CD4-positive, alpha-beta T cell treated with Interleukin-17A for 4 hours (primary cell): ENCODE results near the gene GEMIN5.
"Not testable (repeated sequence)": the region's sequence is repeated elsewhere in the genome, so short reads cannot be mapped to it uniquely, and the experiment has no call there.

Experiments used
- DNase-seq: peaks from one replicate; pipeline ENCODE4 v3.0.0-alpha.2; 2020; ENCODE audit warnings: mixed read lengths

GEMIN5 gene

DNA sequence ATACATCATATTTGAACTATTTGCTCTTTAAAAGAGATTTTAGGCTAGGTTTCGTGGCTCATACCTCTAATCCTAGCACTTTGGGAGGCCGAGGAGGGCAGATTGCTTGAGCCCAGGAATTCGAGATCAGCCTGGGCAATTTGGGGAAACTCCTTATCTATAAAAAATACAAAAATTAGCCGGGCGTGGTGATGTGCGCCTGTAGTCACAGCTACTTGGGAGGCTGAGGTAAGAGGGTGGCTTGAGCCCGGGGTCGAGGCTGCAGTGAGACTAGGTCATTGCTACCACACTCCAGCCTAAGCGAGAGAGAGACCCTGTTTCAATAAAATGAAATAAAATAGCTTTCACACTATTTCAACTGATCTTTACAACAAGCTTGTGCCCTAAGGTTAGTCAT lies 2.4 kb upstream of the GEMIN5 start:
- no peak for DNase-seq

DNA sequence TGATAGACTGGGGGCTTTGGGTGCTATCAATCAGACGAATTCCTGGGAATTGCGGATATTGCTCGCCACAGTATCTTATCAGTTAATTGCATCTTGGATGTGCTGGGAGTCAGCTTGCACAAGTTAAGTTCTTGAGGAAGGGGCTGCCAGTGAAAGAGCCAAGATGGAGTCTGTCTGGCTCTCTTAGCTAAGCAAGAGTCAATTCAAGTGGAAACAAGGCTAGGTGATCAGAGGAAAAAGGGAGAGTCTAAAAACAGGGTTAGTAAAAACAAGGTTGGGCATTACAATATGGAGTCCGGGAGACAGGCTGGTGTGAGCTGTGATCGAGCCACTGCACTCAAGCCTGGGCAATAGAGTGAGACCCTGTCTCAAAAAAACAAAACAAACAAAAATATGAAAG lies 1.4 kb upstream of the GEMIN5 start:
- DNase-seq = not testable (repeated sequence)

GRCh38 chr5:154937186-154937717 lies 759 bp downstream of the GEMIN5 start:
- DNase-seq = no peak

DNA sequence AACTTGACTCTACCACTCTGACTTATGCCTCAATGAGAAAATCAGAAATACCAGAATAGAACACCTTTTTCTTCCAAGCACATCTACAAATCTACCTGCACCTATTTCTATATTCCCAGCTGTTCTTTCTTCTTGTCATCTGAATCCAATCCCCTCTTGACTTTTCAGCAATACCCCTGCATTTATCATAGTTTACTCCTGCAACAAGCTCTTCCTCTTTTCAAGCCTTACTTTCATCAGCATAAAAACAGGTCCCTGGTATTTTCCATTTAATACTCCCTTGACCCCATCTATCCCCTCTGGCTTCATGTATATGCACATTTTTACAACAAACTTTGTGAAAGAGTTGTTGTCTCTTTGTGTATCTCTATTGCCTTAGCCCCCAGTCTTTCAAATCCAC lies 3.1 kb downstream of the GEMIN5 start:
- no peak for DNase-seq

- DNase-seq = no peak
Measured at GRCh38 chr5:154933537-154933936, 4.5 kb downstream of the GEMIN5 start.

- DNase-seq = no peak
Measured at GRCh38 chr5:154923441-154924430, 14.3 kb downstream of the GEMIN5 start.

DNA sequence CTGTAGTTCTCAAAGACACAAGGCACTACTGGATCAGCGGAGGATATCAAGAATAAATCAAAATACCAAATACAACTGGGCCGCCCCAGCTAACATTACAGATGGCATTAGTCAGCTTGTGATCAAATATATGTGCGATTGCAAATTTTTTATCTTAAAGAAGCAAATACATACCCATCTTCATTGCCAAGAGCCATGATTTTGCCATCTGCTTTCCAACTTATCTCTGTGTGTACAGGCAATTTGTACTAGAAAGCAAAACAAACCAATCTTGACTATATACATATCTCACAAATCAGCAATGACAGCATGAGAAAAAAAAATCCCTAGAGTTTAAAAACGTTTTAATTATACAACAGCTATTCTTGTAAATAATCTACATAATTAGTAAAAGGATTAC lies 20.3 kb downstream of the GEMIN5 start:
- no peak for DNase-seq

DNA sequence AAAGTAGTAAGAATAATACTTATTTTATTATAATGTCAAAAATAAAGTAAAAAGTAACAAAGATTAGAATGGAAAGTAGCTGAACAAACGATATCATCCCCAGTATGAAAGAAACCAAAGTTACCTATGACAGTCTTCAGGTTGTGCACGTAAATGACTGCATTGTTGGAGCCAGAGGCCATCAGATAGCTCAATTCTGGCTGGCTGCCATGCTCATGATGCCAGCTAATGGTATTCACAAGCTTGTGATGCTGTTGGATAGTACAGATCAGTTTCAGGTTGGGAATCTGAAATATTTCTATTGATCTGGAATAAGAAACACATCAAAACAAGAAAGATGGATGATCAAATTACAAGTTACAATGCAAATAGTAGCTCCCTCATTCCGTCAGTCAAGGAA lies 21.1 kb downstream of the GEMIN5 start:
- no peak for DNase-seq

- not testable (repeated sequence) for DNase-seq
Measured at GRCh38 chr5:154905601-154906000, 32.4 kb downstream of the GEMIN5 start.

GRCh38 chr5:154901913-154902312 lies 36.1 kb downstream of the GEMIN5 start:
- DNase-seq = no peak

DNA sequence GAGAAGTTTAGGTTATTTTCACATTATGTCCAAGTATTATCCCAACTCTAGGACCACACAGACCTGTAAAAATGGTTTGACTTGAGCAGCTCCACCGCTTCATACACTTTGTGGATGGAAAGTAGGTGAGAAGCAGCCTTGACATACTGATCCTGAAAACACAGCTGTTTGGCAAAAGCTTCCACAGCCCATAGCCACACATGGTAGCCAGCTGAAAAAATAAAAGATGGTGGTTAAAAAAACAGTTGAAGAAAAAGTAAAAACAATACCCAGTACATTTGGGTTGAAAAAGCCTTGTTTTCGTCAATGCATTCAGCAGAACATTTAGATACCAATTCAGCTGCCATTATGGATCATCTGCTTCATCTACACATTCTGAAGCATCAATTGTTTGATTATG lies 36.7 kb downstream of the GEMIN5 start:
- DNase-seq = no peak

DNA sequence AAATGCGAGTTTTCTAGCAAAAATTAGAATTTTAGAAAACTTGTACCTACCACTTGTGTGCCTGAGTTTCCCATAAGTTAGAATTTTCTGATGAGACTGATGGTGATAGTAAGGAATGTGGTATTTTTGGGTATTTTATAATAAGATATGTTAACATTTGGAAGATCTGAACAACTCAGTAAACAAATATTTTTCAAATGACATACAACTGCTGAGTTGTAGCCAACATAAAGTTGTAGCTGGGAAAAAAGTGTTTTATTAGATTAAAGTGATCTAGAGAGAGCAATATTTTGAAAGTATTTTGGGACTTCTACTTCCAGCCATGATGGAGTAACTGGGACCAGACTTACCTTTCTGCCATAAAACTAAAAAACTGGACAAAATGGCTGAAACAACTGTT lies 37.9 kb downstream of the GEMIN5 start:
- no peak for DNase-seq

GRCh38 chr5:154899151-154899816 lies 38.7 kb downstream of the GEMIN5 start:
- no peak for DNase-seq

DNA sequence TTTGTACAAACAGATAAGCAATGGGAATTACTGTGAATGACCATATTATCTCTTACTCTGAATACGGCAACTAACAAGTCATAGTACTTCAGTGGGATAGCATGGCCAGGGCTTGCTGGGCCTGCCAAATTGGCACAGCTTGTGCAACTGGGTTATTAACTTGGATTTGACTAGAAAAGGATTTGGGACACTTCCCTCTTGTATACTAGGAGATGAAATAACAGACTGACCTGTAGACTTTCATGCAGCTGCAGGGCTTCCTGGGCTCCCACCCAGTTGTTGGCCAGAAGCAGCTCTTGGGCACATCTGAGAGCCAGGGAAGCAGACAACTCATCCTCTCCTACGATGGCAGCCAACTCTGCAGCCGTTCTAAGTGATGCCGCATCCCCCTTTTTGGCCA lies 39.8 kb downstream of the GEMIN5 start:
- DNase-seq = no peak

GRCh38 chr5:154896562-154897165 lies 41.3 kb downstream of the GEMIN5 start:
- no peak for DNase-seq

DNA sequence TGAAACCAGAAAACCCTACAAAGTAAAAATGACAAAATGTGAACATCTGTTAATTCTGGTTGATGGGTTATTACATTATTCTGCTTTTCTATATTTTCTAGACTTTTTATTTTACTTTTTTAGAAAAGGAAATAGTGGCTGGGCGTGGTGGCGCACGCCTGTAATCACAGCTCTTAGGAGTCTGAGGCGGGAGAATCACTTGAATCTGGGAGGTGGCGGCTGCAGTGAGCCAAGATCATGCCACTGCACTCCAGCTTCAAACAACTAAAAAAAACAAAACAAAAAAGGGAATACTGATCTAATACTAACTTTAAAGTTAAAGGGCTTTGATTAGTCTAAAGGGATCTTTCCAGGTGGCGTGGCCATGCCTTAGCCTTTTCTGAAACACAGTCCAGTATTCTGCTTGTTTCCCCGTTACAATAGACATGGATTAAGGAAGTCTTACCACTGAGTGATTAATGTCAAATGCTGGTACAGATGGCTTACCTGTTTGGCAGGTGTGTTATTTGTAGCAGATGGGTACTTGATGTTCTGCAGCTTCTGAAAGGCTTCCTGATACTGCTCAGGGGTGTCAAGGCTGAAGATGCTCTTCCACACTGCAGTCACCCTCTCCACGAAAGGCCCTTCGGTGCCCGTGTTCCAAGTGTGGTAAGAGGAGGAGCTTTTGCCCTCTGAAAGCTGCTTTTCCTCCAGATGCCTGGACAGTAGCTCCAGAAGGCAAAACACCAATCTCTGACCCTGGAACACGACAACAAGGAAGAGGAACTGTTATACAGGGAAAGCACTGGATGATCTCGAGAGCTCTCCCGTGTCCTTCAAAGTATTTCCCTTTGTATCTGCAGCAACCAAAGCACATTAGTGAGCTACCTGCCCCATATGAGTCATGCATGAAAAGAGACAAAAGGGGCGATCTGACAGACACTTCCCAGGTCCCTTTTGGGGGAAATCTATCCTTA lies 42.1 kb downstream of the GEMIN5 start:
- DNase-seq = no peak

DNA sequence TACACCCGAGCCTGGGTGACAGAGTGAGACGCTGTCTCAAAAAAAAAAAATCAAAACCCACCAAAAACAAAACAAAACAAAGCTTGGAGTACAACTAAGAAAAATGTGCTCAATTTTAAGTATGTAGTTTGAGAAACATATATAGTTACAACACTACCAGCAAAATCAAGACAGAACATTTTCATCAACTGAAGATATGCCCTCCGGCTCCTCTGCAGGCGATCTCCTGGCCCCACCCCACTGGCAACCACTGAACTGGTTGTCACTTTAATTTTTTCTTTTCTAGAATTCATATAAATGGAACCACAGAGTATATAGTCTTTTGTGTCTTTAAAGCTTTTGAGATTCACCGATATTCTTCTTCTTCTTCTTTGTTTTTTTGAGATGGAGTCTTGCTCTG lies 44.6 kb downstream of the GEMIN5 start:
- DNase-seq = no peak

GRCh38 chr5:154892369-154892771 lies 45.6 kb downstream of the GEMIN5 start:
- DNase-seq = no peak

DNA sequence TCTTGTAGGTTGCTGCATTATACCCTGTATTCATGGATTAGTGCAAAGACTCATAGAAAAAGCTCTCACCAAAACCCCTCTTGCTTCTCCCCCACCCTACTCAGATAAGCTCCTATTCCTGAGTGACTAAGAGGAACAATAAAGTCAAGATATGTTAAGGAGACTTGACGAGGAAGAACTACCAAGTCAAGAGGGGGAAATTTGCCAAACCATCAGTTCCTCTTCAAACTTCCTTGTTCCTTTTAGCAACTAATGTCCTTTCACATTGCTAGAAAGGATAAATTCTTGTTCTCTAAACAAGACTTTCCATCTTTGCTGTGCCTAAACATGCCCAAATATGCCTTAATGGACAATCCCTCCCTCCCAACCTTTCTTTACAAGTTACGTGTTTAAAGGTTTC lies 52.6 kb downstream of the GEMIN5 start:
- DNase-seq = no peak

DNA sequence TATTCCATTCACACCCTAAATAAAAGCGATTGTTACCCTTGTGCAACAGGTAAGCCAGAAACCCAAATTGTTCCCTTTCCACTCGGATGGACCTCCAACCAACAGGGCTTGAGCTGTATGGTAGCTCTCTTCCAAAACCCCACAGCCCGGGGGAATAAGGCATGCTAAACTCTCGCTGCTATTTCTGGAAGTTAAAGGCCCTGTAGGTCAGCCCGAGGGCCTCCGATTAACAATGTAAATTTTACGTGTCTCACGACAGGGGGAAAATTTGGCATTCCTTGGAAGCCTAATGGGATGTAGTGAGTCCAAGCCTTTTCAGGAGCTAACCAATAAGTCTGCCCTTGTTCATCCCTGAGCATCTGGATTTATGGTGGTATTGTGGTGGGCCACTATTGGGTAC lies 53.6 kb downstream of the GEMIN5 start:
- DNase-seq = no peak

GRCh38 chr5:154881986-154882385 lies 56.0 kb downstream of the GEMIN5 start:
- DNase-seq = no peak

DNA sequence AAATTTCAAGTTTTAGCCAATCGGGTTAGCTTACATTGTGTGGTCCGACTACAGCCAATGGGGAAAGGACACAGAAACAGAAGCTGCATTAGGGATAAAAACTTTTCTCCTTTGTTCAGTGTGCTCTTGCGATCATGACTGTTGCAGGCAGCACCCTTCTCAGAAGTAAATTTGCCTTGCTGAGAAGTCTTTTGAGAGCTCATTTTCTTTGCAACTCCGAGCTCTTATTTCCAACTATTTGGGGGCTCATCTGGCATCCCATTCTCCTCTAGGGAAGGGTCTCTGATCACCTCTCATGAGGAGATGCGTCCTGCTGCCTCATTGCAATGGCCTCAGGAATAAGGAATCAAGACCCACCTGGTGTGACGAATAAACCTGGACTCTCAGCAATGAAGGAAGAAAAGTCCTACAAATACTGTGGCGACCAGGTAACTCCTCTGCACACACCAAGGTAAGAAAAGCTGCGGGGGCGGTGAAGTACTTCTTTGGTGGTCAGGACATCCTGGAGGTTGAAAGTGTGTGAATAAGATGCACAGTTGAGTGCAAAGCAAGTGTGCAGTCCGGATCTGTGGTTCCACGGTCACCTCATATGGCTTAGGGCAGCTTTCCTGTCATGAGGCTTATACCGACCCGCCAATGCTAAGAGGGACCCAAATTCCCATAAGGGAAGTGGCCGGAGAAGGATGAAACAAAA lies 59.2 kb downstream of the GEMIN5 start:
- no peak for DNase-seq
